MCF 10A (cell line): ENCODE data around the gene TPM1. TPM values are rescaled to one million over a fixed set of nuclear protein-coding genes. Genes with fewer than 3 reads are reported as not detected.
A peak's percentile ranks its signal among the peaks of the same experiment; 100 is the strongest.

Source experiments
- BruUV-seq: library from RNA; stranded (reverse); fragments of 400-500 nt; replicated peaks from 2 replicates; lab custom pipeline; 2021; lab: Mats Ljungman, UMichigan
- CTCF ChIA-PET: fragments of 300-600 bp; sonication (Branson Sonifier 250); formaldehyde crosslinking; extraction: SDS; loops from one replicate; lab custom pipeline; 2021; ENCODE audit warnings: antibody characterized with exemption, inconsistent platforms; lab: Yijun Ruan, JAX
- POLR2A ChIA-PET: fragments of 300-600, 350-650 bp; sonication (Branson Sonifier 250); formaldehyde crosslinking; extraction: SDS; loops from one replicate; lab custom pipeline; 2020; ENCODE audit warnings: antibody characterized with exemption, inconsistent platforms; lab: Yijun Ruan, JAX
- DNase-seq: peaks from one replicate; pipeline ENCODE4 v3.0.0-alpha.2; 2018; ENCODE audit not compliant: unreplicated experiment
- H3K27ac Mint-ChIP-seq: one replicate; pipeline ENCODE4 v1.8.0; 2022; ENCODE audit warnings: mild to moderate bottlenecking, low read depth, mixed read lengths; ENCODE audit not compliant: unreplicated experiment
- H3K27me3 Mint-ChIP-seq: one replicate; pipeline ENCODE4 v1.8.0; 2022; ENCODE audit warnings: mixed read lengths; ENCODE audit not compliant: insufficient read depth, unreplicated experiment
- H3K36me3 Mint-ChIP-seq: one replicate; pipeline ENCODE4 v1.8.0; 2022; ENCODE audit warnings: mild to moderate bottlenecking, moderate library complexity, mixed read lengths; ENCODE audit not compliant: insufficient read depth, unreplicated experiment
- H3K4me1 Mint-ChIP-seq: one replicate; pipeline ENCODE4 v1.8.0; 2022; ENCODE audit warnings: mixed read lengths; ENCODE audit not compliant: insufficient read depth, unreplicated experiment
- H3K4me3 Mint-ChIP-seq: one replicate; pipeline ENCODE4 v1.8.0; 2022; ENCODE audit warnings: mild to moderate bottlenecking, moderate library complexity, mixed read lengths; ENCODE audit not compliant: unreplicated experiment
- H3K9me3 Mint-ChIP-seq: one replicate; pipeline ENCODE4 v1.8.0; 2022; ENCODE audit warnings: mixed read lengths; ENCODE audit not compliant: unreplicated experiment
- intact Hi-C: fragments of 100-400 bp; cut with micrococcal nuclease; formaldehyde crosslinking; loops from 2 replicates; pipeline ENCODE4 v1.14.1; 2022
- total RNA-seq: library from RNA; stranded (reverse); gene quantifications from 2 replicates; pipeline ENCODE4 v1.2.3, GENCODE V29; 2022
- TF ChIP-seq, protein P1 (sequence below): fragments of 200-600 bp; IDR thresholded peaks from one replicate; pipeline ENCODE4 v1.8.0; 2022; ENCODE audit warnings: antibody characterized with exemption, mild to moderate bottlenecking; ENCODE audit not compliant: unreplicated experiment

The TPM1 gene
- total RNA-seq, 1 experiment from 2014 or later, result 67.8 TPM

DNA sequence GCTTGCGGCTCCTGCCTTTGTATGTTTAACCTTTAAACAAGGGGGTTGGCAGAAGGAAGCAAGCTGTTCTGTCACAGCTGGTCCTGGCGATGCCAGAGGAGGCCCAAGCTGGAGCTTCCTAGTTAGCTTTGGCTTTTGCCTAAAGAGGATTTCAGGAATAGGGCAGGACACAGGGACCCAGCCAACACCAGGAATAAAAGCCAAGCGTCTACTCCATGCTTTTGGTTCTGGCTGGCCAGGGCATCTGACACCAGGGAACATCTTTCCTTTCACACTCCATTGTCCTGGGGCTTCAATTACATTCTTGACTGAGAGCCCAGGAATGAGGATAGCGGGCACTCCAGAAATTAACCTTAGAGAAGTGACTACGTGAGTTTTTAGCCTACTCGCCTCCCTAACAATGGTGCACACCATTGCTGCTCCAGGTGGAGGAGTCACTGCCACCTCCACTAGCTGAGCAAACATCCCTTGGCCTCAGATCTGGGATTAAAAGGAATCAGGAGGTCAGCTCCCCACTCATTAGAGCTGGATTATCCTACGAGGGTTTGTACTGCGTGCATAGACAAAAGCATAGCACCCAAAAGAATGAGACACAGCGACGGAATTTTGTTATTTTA lies 38.2 kb downstream of the TPM1 start:
- intact Hi-C loops, result no loop called here
- peaks cover 7% of the 10 kb centered on the region for H3K4me1 Mint-ChIP-seq
- H3K9me3 Mint-ChIP-seq, result no peaks in the 10 kb centered on the region
- no peaks in the 10 kb centered on the region for H3K36me3 Mint-ChIP-seq
- no peak overlapping the region for H3K4me3 Mint-ChIP-seq
- POLR2A ChIA-PET, result interaction anchor here (0.6 to 2.6 kb wide), 4 partner anchors 10 to 36 kb away, joined by 3 to 14 read pairs (median 4); no protein-coding TSS in a partner anchor
- H3K27me3 Mint-ChIP-seq, result no peaks in the 10 kb centered on the region
- H3K27ac Mint-ChIP-seq, result no peak overlapping the region
- CTCF ChIA-PET, result interaction anchor here (0.5 to 2.2 kb wide), 6 partner anchors 13 to 299 kb away, joined by 3 to 12 read pairs (median 4); no protein-coding TSS in a partner anchor
- TF ChIP-seq, protein P1, sequence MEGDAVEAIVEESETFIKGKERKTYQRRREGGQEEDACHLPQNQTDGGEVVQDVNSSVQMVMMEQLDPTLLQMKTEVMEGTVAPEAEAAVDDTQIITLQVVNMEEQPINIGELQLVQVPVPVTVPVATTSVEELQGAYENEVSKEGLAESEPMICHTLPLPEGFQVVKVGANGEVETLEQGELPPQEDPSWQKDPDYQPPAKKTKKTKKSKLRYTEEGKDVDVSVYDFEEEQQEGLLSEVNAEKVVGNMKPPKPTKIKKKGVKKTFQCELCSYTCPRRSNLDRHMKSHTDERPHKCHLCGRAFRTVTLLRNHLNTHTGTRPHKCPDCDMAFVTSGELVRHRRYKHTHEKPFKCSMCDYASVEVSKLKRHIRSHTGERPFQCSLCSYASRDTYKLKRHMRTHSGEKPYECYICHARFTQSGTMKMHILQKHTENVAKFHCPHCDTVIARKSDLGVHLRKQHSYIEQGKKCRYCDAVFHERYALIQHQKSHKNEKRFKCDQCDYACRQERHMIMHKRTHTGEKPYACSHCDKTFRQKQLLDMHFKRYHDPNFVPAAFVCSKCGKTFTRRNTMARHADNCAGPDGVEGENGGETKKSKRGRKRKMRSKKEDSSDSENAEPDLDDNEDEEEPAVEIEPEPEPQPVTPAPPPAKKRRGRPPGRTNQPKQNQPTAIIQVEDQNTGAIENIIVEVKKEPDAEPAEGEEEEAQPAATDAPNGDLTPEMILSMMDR, result no peak
- BruUV-seq, result no TSS peak
- no peak for DNase-seq

DNA sequence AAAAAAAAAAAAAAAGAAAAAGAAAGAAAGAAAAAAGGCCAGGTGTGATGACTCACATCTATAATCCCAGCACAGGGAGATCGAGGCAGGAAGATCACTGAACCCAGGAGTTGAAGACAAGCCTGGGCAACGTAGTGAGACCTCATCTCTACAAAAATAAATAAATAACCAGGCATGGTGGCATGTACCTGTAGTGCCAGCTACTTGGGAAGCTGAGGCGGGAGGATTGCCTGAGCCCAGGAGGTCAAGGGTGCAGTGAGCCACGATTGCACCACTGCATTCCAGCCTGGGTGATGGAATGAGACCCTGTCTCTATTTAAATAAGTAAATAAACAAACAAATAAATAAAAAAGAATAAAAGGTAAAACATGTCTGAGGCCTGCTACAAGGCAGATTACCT lies 39.8 kb downstream of the TPM1 start:
- H3K4me1 Mint-ChIP-seq, result peaks cover 7% of the 10 kb centered on the region
- no peaks in the 10 kb centered on the region for H3K9me3 Mint-ChIP-seq
- POLR2A ChIA-PET, result interaction anchor here (0.6 kb wide), 1 partner anchor 10 kb away, joined by 3 read pairs; no protein-coding TSS in a partner anchor
- CTCF ChIA-PET, result interaction anchor here (0.7 to 1.2 kb wide), 3 partner anchors 12 to 234 kb away, joined by 3 to 5 read pairs (median 3); no protein-coding TSS in a partner anchor
- no peak overlapping the region for H3K4me3 Mint-ChIP-seq
- no peaks in the 10 kb centered on the region for H3K36me3 Mint-ChIP-seq
- H3K27ac Mint-ChIP-seq, result no peak overlapping the region
- no peaks in the 10 kb centered on the region for H3K27me3 Mint-ChIP-seq
- intact Hi-C loops, result no loop called here
- BruUV-seq, result no TSS peak
- TF ChIP-seq, protein P1, result no peak
- DNase-seq, result peak; percentile 14

DNA sequence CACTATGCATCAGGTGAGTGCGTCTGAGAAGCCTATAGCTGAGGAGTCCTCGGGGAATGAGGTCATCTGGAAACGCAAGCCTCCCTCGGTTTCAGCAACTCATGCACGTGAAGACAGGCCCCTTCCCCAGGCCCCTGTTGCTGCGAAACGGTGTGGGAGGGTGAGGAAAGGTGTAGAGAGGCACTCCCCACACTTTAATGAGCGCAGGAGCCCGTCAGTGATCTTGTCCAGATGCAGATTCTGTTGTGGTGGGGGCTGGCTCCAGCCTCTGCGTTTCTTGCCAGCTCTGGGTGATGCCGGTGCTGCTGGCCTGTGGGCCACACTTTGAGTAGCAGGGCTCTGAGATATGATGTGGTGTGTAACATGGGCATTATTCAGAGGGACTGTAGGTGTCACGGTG lies 40.5 kb downstream of the TPM1 start:
- Mint-ChIP-seq H3K36me3 (no peaks in the 10 kb centered on the region), H3K27ac (no peak overlapping the region), H3K9me3 (no peaks in the 10 kb centered on the region), H3K4me3 (no peak overlapping the region), H3K4me1 (peaks cover 7% of the 10 kb centered on the region), H3K27me3 (no peaks in the 10 kb centered on the region)
- no peak for DNase-seq
- BruUV-seq, result no TSS peak
- ChIA-PET CTCF (interaction anchor here (0.6 to 1.7 kb wide), 4 partner anchors 11 to 234 kb away, joined by 3 to 6 read pairs (median 4); no protein-coding TSS in a partner anchor), POLR2A (no interaction called here)
- TF ChIP-seq, protein P1, result no peak
- intact Hi-C loops, result no loop called here

DNA sequence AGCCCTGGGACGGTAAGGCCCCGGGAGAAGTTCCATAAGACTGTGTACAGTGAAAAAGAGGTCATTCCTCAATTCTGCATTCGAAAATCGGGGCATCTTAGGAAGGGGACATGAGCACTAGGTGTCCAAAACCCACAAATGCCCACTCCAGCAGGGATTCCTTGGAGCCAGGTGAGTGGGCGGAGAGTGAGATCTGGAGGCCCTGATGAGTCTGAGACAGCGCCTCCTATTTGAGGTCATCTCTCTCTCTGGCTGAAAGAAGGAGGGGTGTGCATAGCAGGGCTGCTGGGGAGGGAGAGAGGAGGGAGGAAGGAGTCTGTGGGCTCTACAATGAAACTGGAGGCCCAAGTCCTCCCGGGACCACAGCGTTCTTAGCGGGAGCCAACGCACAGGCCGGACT lies 41.0 kb downstream of the TPM1 start:
- Mint-ChIP-seq H3K36me3 (no peaks in the 10 kb centered on the region), H3K27me3 (no peaks in the 10 kb centered on the region), H3K27ac (no peak overlapping the region), H3K4me1 (peaks cover 7% of the 10 kb centered on the region), H3K9me3 (no peaks in the 10 kb centered on the region), H3K4me3 (no peak overlapping the region)
- ChIA-PET CTCF (interaction anchor here (0.6 to 1.7 kb wide), 2 partner anchors 11 to 204 kb away, joined by 6 read pairs; no protein-coding TSS in a partner anchor), POLR2A (no interaction called here)
- DNase-seq, result no peak
- TF ChIP-seq, protein P1, result no peak
- no TSS peak for BruUV-seq
- intact Hi-C loops, result no loop called here
